Lung (tissue), 12 donors: ENCODE results near the gene DNAJC1. TPM values are rescaled to one million over a fixed set of nuclear protein-coding genes. Genes with fewer than 3 reads are reported as not detected.
A peak's percentile ranks its signal among the peaks of the same experiment; 100 is the strongest.
"Not testable (repeated sequence)": the region's sequence is repeated elsewhere in the genome, so short reads cannot be mapped to it uniquely, and the experiment has no call there.

Experiments
- ATAC-seq: fragments of 200-7000 bp; cut with Tn5 transposase; one replicate; pipeline ENCODE4 v1.9.1; 2020; ENCODE audit warnings: moderate number of reproducible peaks; ENCODE audit not compliant: insufficient read depth, low FRiP score
- DNase-seq, 3 donors: peaks; one replicate each; pipeline ENCODE4 v3.0.0-alpha.2; 2013 to 2017
- H3K27ac ChIP-seq, 2 donors: one replicate each; pipeline ENCODE4 v1.5.1; 2013; ENCODE audit warnings: mild to moderate bottlenecking in 2 of 2, moderate library complexity in 2 of 2, control low read depth in 1 of 2, inconsistent platforms in 1 of 2, low read depth in 1 of 2, low read length in 1 of 2
- H3K27me3 ChIP-seq, 3 donors: one replicate each; pipeline ENCODE4 v1.5.1; 2013; ENCODE audit warnings: low read length in 2 of 3; ENCODE audit not compliant: control insufficient read depth in 3 of 3, insufficient read depth in 3 of 3
- H3K36me3 ChIP-seq, 4 donors: one replicate each; pipeline ENCODE4 v1.5.1; 2013; ENCODE audit warnings: low read length in 4 of 4, mild to moderate bottlenecking in 1 of 4, moderate library complexity in 1 of 4; ENCODE audit not compliant: control insufficient read depth in 4 of 4, insufficient read depth in 4 of 4
- H3K4me1 ChIP-seq, 5 donors: one replicate each; pipeline ENCODE4 v1.5.1; 2013; ENCODE audit warnings: low read length in 5 of 5, mild to moderate bottlenecking in 2 of 5, moderate library complexity in 1 of 5; ENCODE audit not compliant: control insufficient read depth in 5 of 5, insufficient read depth in 5 of 5
- H3K4me3 ChIP-seq: one replicate; pipeline ENCODE4 v1.5.1; 2013; ENCODE audit warnings: mild to moderate bottlenecking, control low read depth, moderate library complexity
- H3K9ac ChIP-seq, 2 donors: one replicate each; pipeline ENCODE4 v1.5.1; 2013; ENCODE audit warnings: low read length in 2 of 2, control low read depth in 1 of 2; ENCODE audit not compliant: insufficient read depth in 1 of 2
- H3K9me3 ChIP-seq, 4 donors: one replicate each; pipeline ENCODE4 v1.5.1; 2013; ENCODE audit warnings: low read length in 3 of 4, mild to moderate bottlenecking in 1 of 4, moderate library complexity in 1 of 4; ENCODE audit not compliant: control insufficient read depth in 4 of 4, insufficient read depth in 3 of 4
- CTCF ChIP-seq: IDR thresholded peaks from 2 replicates; pipeline ENCODE4 v1.5.1; 2012; ENCODE audit warnings: mild to moderate bottlenecking; ENCODE audit errors: control extremely low read depth, extremely low read depth
- WGBS, 2 donors: extraction: QIAGEN DNeasy Blood & Tissue Kit; methylation state at CpG; one replicate each; pipeline ENCODE4 v1.1.7; 2013; 5-methylcytosine and 5-hydroxymethylcytosine counted together
- polyA plus RNA-seq, 2 donors: library from polyadenylated mRNA; stranded (reverse); fragments of 200-250 nt; gene quantifications; one replicate each; pipeline ENCODE4 v1.2.1, GENCODE V29; 2013
- total RNA-seq, 2 donors: library from RNA; depleted of rRNA in 1 of 2; stranded (reverse); fragments of >200 nt in 1 of 2; gene quantifications; one replicate each; pipeline ENCODE4 v1.2.1, GENCODE V29; 2014 to 2021
- donor health status: control.
- donor health status: control.
- donor health status: Bipolar disorder and iron deficiency.
- donor health status: healthy.
- donor health status: DM: yes; HTN: yes; CAD: no.

The DNAJC1 gene
- total and polyA plus RNA-seq, 4 donors: 31.0 to 38.2 (median 35.6) TPM

- ATAC-seq: no peak
- Histone ChIP-seq H3K9ac (no peak overlapping the region), H3K4me3 (no peak overlapping the region), H3K4me1 (peaks cover 0 to 35% (median 7%) of the 10 kb centered on the region in 5 donors), H3K27ac (no peak overlapping the region), H3K9me3 (no peaks in the 10 kb centered on the region), H3K27me3 (no peaks in the 10 kb centered on the region), H3K36me3 (peaks cover 1 to 7% (median 5%) of the 10 kb centered on the region in 4 donors)
- DNase-seq: no peak
- TF ChIP-seq CTCF: no peak
- WGBS, 2 donors: 21 to 55% methylated on average over 1 of the region's 1 CpG
Observed at GRCh38 chr10:21719502-21719901, 284.0 kb downstream of the DNAJC1 start.

- not testable (repeated sequence) for ATAC-seq, H3K9ac ChIP-seq, DNase-seq, H3K9me3 ChIP-seq, H3K4me3 ChIP-seq, H3K27ac ChIP-seq, H3K27me3 ChIP-seq
- WGBS, 2 donors: 89 to 93% methylated on average over 3 of the region's 3 CpGs
- peaks cover 5 to 10% (median 7%) of the 10 kb centered on the region in 4 donors for H3K36me3 ChIP-seq
- H3K4me1 ChIP-seq: peaks cover 0 to 16% (median 0%) of the 10 kb centered on the region in 5 donors
Observed at GRCh38 chr10:21717437-21718054, 286.0 kb downstream of the DNAJC1 start.

GRCh38 chr10:21715531-21716195 is 287.9 kb downstream of the DNAJC1 start:
- Histone ChIP-seq H3K27me3 (no peaks in the 10 kb centered on the region), H3K36me3 (peaks cover 2 to 10% (median 7%) of the 10 kb centered on the region in 4 donors), H3K9me3 (no peaks in the 10 kb centered on the region), H3K9ac (no peak overlapping the region), H3K4me3 (no peak overlapping the region), H3K4me1 (peaks cover 0 to 13% (median 0%) of the 10 kb centered on the region in 5 donors), H3K27ac (no peak overlapping the region)
- no peak for ATAC-seq
- 59 to 69% methylated on average over 2 of the region's 2 CpGs for WGBS, 2 donors
- DNase-seq: peak in 1 of 3 donors; percentile 35
- no peak for TF ChIP-seq CTCF

- TF ChIP-seq CTCF: no peak
- Histone ChIP-seq H3K9me3 (no peaks in the 10 kb centered on the region), H3K9ac (no peak overlapping the region), H3K4me3 (no peak overlapping the region), H3K27me3 (no peaks in the 10 kb centered on the region), H3K36me3 (peaks cover 0 to 10% (median 6%) of the 10 kb centered on the region in 4 donors), H3K27ac (no peak overlapping the region), H3K4me1 (peaks cover 0 to 13% (median 0%) of the 10 kb centered on the region in 5 donors)
- 92 to 94% methylated on average over 4 of the region's 4 CpGs for WGBS, 2 donors
- ATAC-seq (no peak), DNase-seq (no peak)
Observed at GRCh38 chr10:21712975-21713374, 290.6 kb downstream of the DNAJC1 start.
